CD14-positive monocyte (primary cell): Measurements from ENCODE around the gene FRAS1. TPM values are rescaled to one million over a fixed set of nuclear protein-coding genes. Genes with fewer than 3 reads are reported as not detected.

Experiments used
- DNase-seq, 3 donors: peaks; one replicate each; pipeline ENCODE4 v3.0.0-alpha.2; 2011 to 2022
- H2AFZ ChIP-seq: 2 replicates; pipeline ENCODE4 v1.6.0; 2012; ENCODE audit warnings: mild to moderate bottlenecking, low read depth, low read length, inconsistent platforms; ENCODE audit not compliant: insufficient read depth, poor library complexity, severe bottlenecking
- H3K27ac ChIP-seq, 2 donors: 1 replicate in 1 of 2; 2 replicates in 1 of 2; pipeline ENCODE4 v1.5.1; 2012 to 2013; ENCODE audit warnings: low read length in 2 of 2, control low read depth in 1 of 2, inconsistent platforms in 1 of 2, low read depth in 1 of 2, mild to moderate bottlenecking in 1 of 2
- H3K27me3 ChIP-seq, 2 donors: one replicate each; pipeline versions ENCODE4 v1.6.0 to v1.6.1; 2011 to 2013; ENCODE audit warnings: low read length in 2 of 2; ENCODE audit not compliant: control insufficient read depth in 2 of 2, insufficient read depth in 2 of 2
- H3K36me3 ChIP-seq, 2 donors: replicated peaks in 1 of 2; 1 replicate in 1 of 2; 2 replicates in 1 of 2; pipeline versions ENCODE4 v1.5.1 to v1.6.1; 2012 to 2013; ENCODE audit warnings: low read length in 2 of 2, control low read depth in 1 of 2, inconsistent platforms in 1 of 2, mild to moderate bottlenecking in 1 of 2; ENCODE audit not compliant: insufficient read depth in 2 of 2, control insufficient read depth in 1 of 2
- H3K4me1 ChIP-seq, 2 donors: 1 replicate in 1 of 2; 2 replicates in 1 of 2; pipeline versions ENCODE4 v1.5.1 to v1.6.1; 2012 to 2013; ENCODE audit warnings: low read length in 2 of 2, control low read depth in 1 of 2, inconsistent platforms in 1 of 2, mild to moderate bottlenecking in 1 of 2, moderate library complexity in 1 of 2; ENCODE audit not compliant: insufficient read depth in 2 of 2, control insufficient read depth in 1 of 2
- H3K4me2 ChIP-seq: replicated peaks from 2 replicates; pipeline ENCODE3; 2012; ENCODE audit warnings: low read length, moderate library complexity, mild to moderate bottlenecking; ENCODE audit not compliant: poor library complexity, severe bottlenecking; ENCODE audit errors: extremely low read depth
- H3K4me3 ChIP-seq, 3 experiments: fragments of 200-600 bp in 1 of 3; sonication (generic) in 1 of 3; replicated peaks in 1 of 3; 1 replicate in 2 of 3; 2 replicates in 1 of 3; pipeline ENCODE4 v1.5.1; 2011 to 2013; ENCODE audit warnings: low read length in 3 of 3, mild to moderate bottlenecking in 3 of 3, control low read depth in 2 of 3, low read depth in 2 of 3, inconsistent platforms in 1 of 3, moderate library complexity in 1 of 3
- H3K79me2 ChIP-seq: 2 replicates; pipeline ENCODE4 v1.6.0; 2012; ENCODE audit warnings: mild to moderate bottlenecking, control low read depth, inconsistent platforms, low read length, moderate library complexity; ENCODE audit not compliant: insufficient read depth
- H3K9ac ChIP-seq: 2 replicates; pipeline ENCODE4 v1.6.0; 2017; ENCODE audit warnings: low read length, mild to moderate bottlenecking; ENCODE audit not compliant: insufficient read depth, poor library complexity, severe bottlenecking
- H3K9me3 ChIP-seq, 2 donors: replicated peaks in 1 of 2; 1 replicate in 1 of 2; 2 replicates in 1 of 2; pipeline versions ENCODE4 v1.5.1 to v1.6.1; 2012 to 2013; ENCODE audit warnings: low read length in 2 of 2, control low read depth in 1 of 2; ENCODE audit not compliant: control insufficient read depth in 1 of 2, insufficient read depth in 1 of 2
- H4K20me1 ChIP-seq: 2 replicates; pipeline ENCODE4 v1.6.0; 2012; ENCODE audit warnings: mild to moderate bottlenecking, low read length, control low read depth, moderate library complexity; ENCODE audit not compliant: insufficient read depth
- H3K27ac Mint-ChIP-seq, 7 donors: one replicate each; pipeline ENCODE4 v1.8.0; 2020; ENCODE audit warnings: mild to moderate bottlenecking in 7 of 7, mixed read lengths in 7 of 7, moderate library complexity in 6 of 7, inconsistent platforms in 2 of 7
- H3K27me3 Mint-ChIP-seq, 3 donors: one replicate each; pipeline ENCODE4 v1.8.0; 2021 to 2022; ENCODE audit warnings: low read depth in 3 of 3, mild to moderate bottlenecking in 3 of 3, mixed read lengths in 3 of 3, moderate library complexity in 3 of 3, inconsistent platforms in 1 of 3
- H3K36me3 Mint-ChIP-seq, 2 donors: one replicate each; pipeline ENCODE4 v1.8.0; 2020; ENCODE audit warnings: mixed read lengths in 2 of 2, inconsistent platforms in 1 of 2, mild to moderate bottlenecking in 1 of 2
- H3K4me1 Mint-ChIP-seq: one replicate; pipeline ENCODE4 v1.8.0; 2020; ENCODE audit warnings: mild to moderate bottlenecking, mixed read lengths
- H3K4me3 Mint-ChIP-seq, 2 donors: one replicate each; pipeline ENCODE4 v1.8.0; 2020; ENCODE audit warnings: mild to moderate bottlenecking in 2 of 2, mixed read lengths in 2 of 2, moderate library complexity in 1 of 2
- H3K9me3 Mint-ChIP-seq, 7 donors: one replicate each; pipeline ENCODE4 v1.8.0; 2020 to 2022; ENCODE audit warnings: mixed read lengths in 7 of 7, mild to moderate bottlenecking in 6 of 7, moderate library complexity in 6 of 7, inconsistent platforms in 2 of 7
- CTCF ChIP-seq: fragments of 200-600 bp; IDR thresholded peaks from one replicate; pipeline ENCODE4 v1.8.0; 2022; ENCODE audit warnings: antibody characterized with exemption, mild to moderate bottlenecking
- WGBS: methylation state at CpG from one replicate; pipeline ENCODE4 v1.1.5; 2013; ENCODE audit warnings: missing lambda C conversion rate; ENCODE audit not compliant: insufficient coverage; 5-methylcytosine and 5-hydroxymethylcytosine counted together
- intact Hi-C, 2 donors: fragments of 100-400 bp; cut with micrococcal nuclease; formaldehyde crosslinking; loops; one replicate each; pipeline versions ENCODE4 v1.15.0 to v1.15.1; 2023
- polyA plus RNA-seq, 3 donors: library from polyadenylated mRNA; depleted of rRNA in 1 of 3; unstranded in 2 of 3; stranded (reverse) in 1 of 3; fragments of 300-500 nt in 2 of 3; fragments of >200 nt in 1 of 3; fragmentation: Illumina TruSeq in 2 of 3; gene quantifications; 1 replicate in 2 of 3; 2 replicates in 1 of 3; pipeline ENCODE4 v1.2.3, GENCODE V29; 2012 to 2021

FRAS1 gene
- polyA plus RNA-seq, 3 donors, result not detected

- Mint-ChIP-seq H3K4me3 (no peak overlapping the region), H3K4me1 (no peaks in the 10 kb centered on the region), H3K9me3 (no peaks in the 10 kb centered on the region), H3K27me3 (peaks cover 0 to 3% (median 2%) of the 10 kb centered on the region in 3 donors), H3K27ac (no peak overlapping the region), H3K36me3 (no peaks in the 10 kb centered on the region)
- Histone ChIP-seq H3K4me2 (no peak overlapping the region), H3K9me3 (no peaks in the 10 kb centered on the region), H3K4me1 (no peaks in the 10 kb centered on the region), H4K20me1 (no peaks in the 10 kb centered on the region), H3K27me3 (no peaks in the 10 kb centered on the region), H3K79me2 (no peaks in the 10 kb centered on the region), H3K4me3 (no peak overlapping the region), H2AFZ (no peak overlapping the region), H3K9ac (no peak overlapping the region), H3K36me3 (no peaks in the 10 kb centered on the region), H3K27ac (no peak overlapping the region)
- no peak for DNase-seq
- TF ChIP-seq CTCF, result no peak
- intact Hi-C loops, result no loop called here
- 63% methylated on average over 3 of the region's 5 CpGs for WGBS
These were observed 289.1 kb downstream of the FRAS1 start for GRCh38 chr4:78346222-78346621.

GRCh38 chr4:78347527-78347926 is 290.4 kb downstream of the FRAS1 start:
- Histone ChIP-seq H3K79me2 (no peaks in the 10 kb centered on the region), H2AFZ (no peak overlapping the region), H3K27ac (no peak overlapping the region), H3K9me3 (no peaks in the 10 kb centered on the region), H3K4me3 (no peak overlapping the region), H3K9ac (no peak overlapping the region), H3K36me3 (no peaks in the 10 kb centered on the region), H3K4me2 (no peak overlapping the region), H4K20me1 (no peaks in the 10 kb centered on the region), H3K4me1 (no peaks in the 10 kb centered on the region), H3K27me3 (no peaks in the 10 kb centered on the region)
- Mint-ChIP-seq H3K27me3 (peaks cover 0 to 3% (median 0%) of the 10 kb centered on the region in 3 donors), H3K9me3 (no peaks in the 10 kb centered on the region), H3K36me3 (no peaks in the 10 kb centered on the region), H3K4me1 (no peaks in the 10 kb centered on the region), H3K4me3 (no peak overlapping the region), H3K27ac (no peak overlapping the region)
- intact Hi-C loops, result no loop called here
- no peak for DNase-seq
- WGBS, result 86% methylated on average over 1 of the region's 3 CpGs
- TF ChIP-seq CTCF, result no peak
